ENCODE measurements around the gene AIF1L. TPM values are rescaled to one million over a fixed set of nuclear protein-coding genes. Genes with fewer than 3 reads are reported as not detected.

AIF1L gene
- total RNA-seq, 2 donors from 2014 or later: 3.6 to 4.0 TPM

DNA sequence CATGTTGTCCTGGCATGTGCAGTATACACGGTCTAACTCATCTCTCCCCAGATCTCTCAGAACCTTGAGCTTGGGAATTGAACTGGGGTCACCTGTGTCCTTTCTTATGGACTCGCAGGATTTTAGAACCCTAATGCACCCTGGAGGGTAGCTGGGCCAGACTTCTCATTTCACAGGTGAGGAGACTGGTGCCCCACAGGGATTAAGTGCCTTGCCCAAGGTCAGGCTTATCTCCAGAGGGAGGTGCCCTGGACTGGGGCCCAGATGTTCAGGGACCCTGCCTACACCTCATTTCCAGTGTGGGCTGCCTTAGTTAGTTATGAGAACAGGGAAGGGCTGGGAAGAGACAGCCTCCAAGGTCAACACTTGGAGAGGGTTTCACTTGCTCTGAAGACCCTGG is 25.0 kb downstream of the AIF1L start:
- Histone ChIP-seq H3K27ac (no peak overlapping the region), H3K4me3 (no peak overlapping the region), H3K4me1 (peaks cover 8% of the 10 kb centered on the region), H3K36me3 (no peaks in the 10 kb centered on the region), H3K9me3 (no peaks in the 10 kb centered on the region), H3K27me3 (no peaks in the 10 kb centered on the region), H3K9ac (ENCODE audit: low read depth in 2 of 2, low read length in 2 of 2) (no peak overlapping the region)
- TF ChIP-seq, protein P1, sequence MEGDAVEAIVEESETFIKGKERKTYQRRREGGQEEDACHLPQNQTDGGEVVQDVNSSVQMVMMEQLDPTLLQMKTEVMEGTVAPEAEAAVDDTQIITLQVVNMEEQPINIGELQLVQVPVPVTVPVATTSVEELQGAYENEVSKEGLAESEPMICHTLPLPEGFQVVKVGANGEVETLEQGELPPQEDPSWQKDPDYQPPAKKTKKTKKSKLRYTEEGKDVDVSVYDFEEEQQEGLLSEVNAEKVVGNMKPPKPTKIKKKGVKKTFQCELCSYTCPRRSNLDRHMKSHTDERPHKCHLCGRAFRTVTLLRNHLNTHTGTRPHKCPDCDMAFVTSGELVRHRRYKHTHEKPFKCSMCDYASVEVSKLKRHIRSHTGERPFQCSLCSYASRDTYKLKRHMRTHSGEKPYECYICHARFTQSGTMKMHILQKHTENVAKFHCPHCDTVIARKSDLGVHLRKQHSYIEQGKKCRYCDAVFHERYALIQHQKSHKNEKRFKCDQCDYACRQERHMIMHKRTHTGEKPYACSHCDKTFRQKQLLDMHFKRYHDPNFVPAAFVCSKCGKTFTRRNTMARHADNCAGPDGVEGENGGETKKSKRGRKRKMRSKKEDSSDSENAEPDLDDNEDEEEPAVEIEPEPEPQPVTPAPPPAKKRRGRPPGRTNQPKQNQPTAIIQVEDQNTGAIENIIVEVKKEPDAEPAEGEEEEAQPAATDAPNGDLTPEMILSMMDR (IDR thresholded peaks at IDR 0.05): no peak
- intact Hi-C loops (cut with DNase I): no loop called here
- no peak for DNase-seq

DNA sequence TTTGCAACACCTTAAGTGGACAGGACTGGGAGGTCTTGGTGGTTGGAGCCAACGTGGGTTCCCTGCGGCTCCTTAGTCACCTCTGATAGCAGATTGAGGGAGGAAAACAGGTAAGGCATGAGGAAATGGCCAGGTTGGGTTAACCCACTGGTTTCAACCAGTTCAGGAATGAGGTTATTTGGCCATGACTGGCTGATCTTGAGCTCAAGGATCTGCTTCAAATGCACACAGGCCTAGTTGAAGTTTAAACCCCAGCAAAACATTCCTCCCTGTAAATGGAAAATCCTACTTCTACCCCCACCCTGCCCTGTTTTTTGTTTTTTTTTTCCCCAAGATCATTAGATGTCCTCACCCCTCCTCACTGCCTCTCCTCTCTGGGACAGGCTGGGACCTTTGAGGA is 25.8 kb downstream of the AIF1L start:
- Histone ChIP-seq H3K27me3 (no peaks in the 10 kb centered on the region), H3K9me3 (no peaks in the 10 kb centered on the region), H3K4me1 (peaks cover 14% of the 10 kb centered on the region), H3K27ac (no peak overlapping the region), H3K4me3 (no peak overlapping the region), H3K9ac (ENCODE audit: low read depth in 2 of 2, low read length in 2 of 2) (no peak overlapping the region), H3K36me3 (no peaks in the 10 kb centered on the region)
- no peak for DNase-seq
- intact Hi-C loops (cut with DNase I): loop anchor here (2.0 kb wide), 1 partner anchor 63 kb away; no protein-coding TSS in a partner anchor
- TF ChIP-seq, protein P1 (IDR thresholded peaks at IDR 0.05): no peak

DNA sequence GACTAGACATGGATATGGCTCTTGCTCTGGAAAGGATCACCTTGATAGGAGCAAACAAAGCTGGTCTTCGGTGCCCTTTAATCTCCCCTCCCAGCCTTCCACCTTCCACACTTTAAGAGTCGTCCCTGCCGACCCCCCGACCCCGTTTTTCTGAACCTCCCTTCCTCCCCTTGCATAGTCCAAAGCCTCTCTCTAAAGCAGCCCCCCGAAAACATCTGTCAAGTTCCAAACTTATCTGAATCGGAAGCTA is 28.6 kb downstream of the AIF1L start:
- H3K4me3 ChIP-seq: peak overlapping the region; percentile 99
- TF ChIP-seq, protein P1 (IDR thresholded peaks at IDR 0.05): no peak
- H3K9me3 ChIP-seq: no peaks in the 10 kb centered on the region
- H3K9ac ChIP-seq (ENCODE audit: low read depth in 2 of 2, low read length in 2 of 2): peak overlapping the region; percentile 66 to 88
- no peaks in the 10 kb centered on the region for H3K27me3 ChIP-seq
- DNase-seq: no peak
- peaks cover 13% of the 10 kb centered on the region for H3K36me3 ChIP-seq
- H3K27ac ChIP-seq: peak overlapping the region; percentile 85
- H3K4me1 ChIP-seq: peaks cover 14% of the 10 kb centered on the region
- intact Hi-C loops (cut with DNase I): no loop called here

DNA sequence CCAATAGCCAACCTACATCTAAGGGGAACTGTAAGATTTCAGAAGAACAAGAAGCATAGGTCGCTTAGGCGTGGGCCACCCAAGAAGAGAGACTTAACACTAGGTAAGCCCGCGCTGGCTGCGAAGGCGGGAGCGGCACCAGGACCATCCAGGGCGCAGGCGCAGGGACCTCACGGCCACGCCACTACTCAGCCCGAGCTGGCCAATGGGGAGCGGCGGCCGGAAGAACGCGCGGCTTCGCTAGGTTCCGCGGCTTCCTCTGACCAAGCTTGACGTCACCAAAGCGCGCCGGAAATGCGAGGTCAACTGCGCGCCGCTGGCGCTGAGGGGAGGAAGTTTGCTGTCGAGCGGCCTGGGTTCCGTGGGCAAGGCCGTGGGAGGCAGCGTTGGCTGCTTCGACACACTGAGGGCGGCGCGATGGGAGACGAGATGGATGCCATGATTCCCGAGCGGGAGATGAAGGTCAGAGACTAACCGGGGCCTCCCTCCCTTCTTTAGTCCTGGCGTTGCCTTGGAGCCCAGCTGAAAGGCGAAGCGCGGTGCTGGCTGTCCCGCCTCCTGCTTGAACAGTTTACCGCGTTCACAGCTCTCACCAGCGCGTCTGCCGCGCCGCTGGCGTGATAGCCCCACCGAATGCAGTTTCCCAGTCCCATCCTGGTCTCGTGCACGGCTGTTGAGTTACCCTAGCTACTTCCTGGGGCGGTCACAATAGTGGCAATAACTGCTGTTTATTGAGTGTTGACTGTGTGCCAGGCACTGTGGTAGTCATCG is 29.1 kb downstream of the AIF1L start, which contains the start of gene NUP214:
Gene NUP214, plus strand, starts transcription at position 299 of the 771 bp plus-strand sequence. Its CDS starts 119 bp downstream, at position 418.
- intact Hi-C loops (cut with DNase I): no loop called here
- TF ChIP-seq, protein P1 (IDR thresholded peaks at IDR 0.05): no peak

DNA sequence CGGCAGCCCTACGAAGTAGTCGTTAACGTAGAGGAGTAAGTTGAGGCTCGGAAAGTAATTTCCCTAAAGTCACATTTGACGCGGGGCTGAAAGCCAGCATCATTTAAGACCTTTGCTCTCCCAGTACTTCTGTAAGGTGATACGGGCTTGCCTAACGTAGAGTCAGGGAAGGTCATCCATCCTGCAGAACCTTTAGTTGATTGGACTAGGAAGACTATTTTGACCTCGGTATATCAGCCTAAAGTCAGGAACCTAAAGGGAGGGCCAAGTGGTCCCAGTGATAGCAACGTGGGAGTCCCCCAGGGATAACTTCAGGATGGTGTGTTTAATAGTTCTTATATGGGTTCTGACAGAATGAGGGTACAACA is 29.7 kb downstream of the AIF1L start:
- Histone ChIP-seq H3K27ac (peak overlapping the region; percentile 85), H3K9ac (ENCODE audit: low read depth in 2 of 2, low read length in 2 of 2) (peak overlapping the region; percentile 88), H3K4me3 (peak overlapping the region; percentile 99), H3K4me1 (peaks cover 14% of the 10 kb centered on the region), H3K9me3 (no peaks in the 10 kb centered on the region), H3K36me3 (peaks cover 16% of the 10 kb centered on the region), H3K27me3 (no peaks in the 10 kb centered on the region)
- TF ChIP-seq, protein P1 (IDR thresholded peaks at IDR 0.05): no peak
- DNase-seq: no peak
- intact Hi-C loops (cut with DNase I): no loop called here

More for the DNA sequence above, 29.1 kb downstream of the AIF1L start, which contains the start of gene NUP214:
- Histone ChIP-seq H3K27ac (peak within 1 kb of the TSS; percentile 85), H3K27me3 (no peaks in the 10 kb centered on the region), H3K9ac (ENCODE audit: low read depth in 2 of 2, low read length in 2 of 2) (peak within 1 kb of the TSS; percentile 88), H3K36me3 (peaks cover 13% of the 10 kb centered on the region), H3K4me1 (peaks cover 14% of the 10 kb centered on the region), H3K4me3 (peak within 1 kb of the TSS; percentile 99), H3K9me3 (no peaks in the 10 kb centered on the region)
- DNase-seq: peak; percentile 100
